Panc1 (cell line): ENCODE data around the gene DMBT1. TPM values are rescaled to one million over a fixed set of nuclear protein-coding genes. Genes with fewer than 3 reads are reported as not detected.

Experiments used
- ATAC-seq: fragments of 200-7000 bp; cut with Tn5 transposase; 2 replicates; pipeline ENCODE4 v1.9.1; 2020; ENCODE audit warnings: mild to moderate bottlenecking, moderate library complexity
- BruUV-seq: library from RNA; stranded (reverse); fragments of 400-500 nt; replicated peaks from 2 replicates; lab custom pipeline; 2021; lab: Mats Ljungman, UMichigan
- CTCF ChIA-PET: fragments of 300-600 bp; sonication (Branson Sonifier 250); formaldehyde crosslinking; loops from one replicate; lab custom pipeline; 2022; ENCODE audit warnings: antibody characterized with exemption; lab: Charles Lee
- POLR2A ChIA-PET: fragments of 300-600 bp; sonication (Branson Sonifier 250); formaldehyde crosslinking; loops from one replicate; lab custom pipeline; 2022; ENCODE audit warnings: antibody characterized with exemption; lab: Charles Lee
- DNase-seq: peaks from one replicate; pipeline ENCODE4 v3.0.0-alpha.2; 2010; ENCODE audit warnings: low read depth, low spot score
- H3K27ac ChIP-seq: 2 replicates; pipeline ENCODE4 v1.5.1; 2011; ENCODE audit warnings: mild to moderate bottlenecking, low read length, inconsistent platforms
- H3K27me3 ChIP-seq: fragments of 200-500 bp; sonication (Bioruptor generic); 2 replicates; pipeline ENCODE4 v1.6.0; 2014; ENCODE audit warnings: low read length, inconsistent platforms; ENCODE audit not compliant: control insufficient read depth, insufficient read depth
- H3K36me3 ChIP-seq: fragments of 200-500 bp; sonication (Bioruptor generic); 2 replicates; pipeline ENCODE4 v1.5.1; 2014; ENCODE audit warnings: inconsistent platforms, mild to moderate bottlenecking, low read length, moderate library complexity; ENCODE audit not compliant: control insufficient read depth, insufficient read depth
- H3K4me1 ChIP-seq: 2 replicates; pipeline ENCODE4 v1.5.1; 2011; ENCODE audit warnings: inconsistent platforms, mild to moderate bottlenecking, low read length, moderate library complexity; ENCODE audit not compliant: control insufficient read depth, insufficient read depth
- H3K4me3 ChIP-seq, 2 experiments: 2 replicates each; pipeline ENCODE4 v1.5.1; 2011 to 2012; ENCODE audit warnings: low read depth in 2 of 2, low read length in 2 of 2, mild to moderate bottlenecking in 2 of 2, inconsistent platforms in 1 of 2, moderate library complexity in 1 of 2
- H3K9me3 ChIP-seq: fragments of 200-500 bp; sonication (Bioruptor generic); 2 replicates; pipeline ENCODE4 v1.5.1; 2014; ENCODE audit warnings: low read depth, mild to moderate bottlenecking, inconsistent platforms, low read length, moderate library complexity; ENCODE audit not compliant: control insufficient read depth, insufficient read depth
- POLR2AphosphoS5 ChIP-seq: IDR thresholded peaks from 2 replicates; pipeline ENCODE4 v1.6.1; 2012; ENCODE audit warnings: mild to moderate bottlenecking, low read depth, low read length, moderate library complexity
- SIN3A ChIP-seq: IDR thresholded peaks from 2 replicates; pipeline ENCODE4 v1.6.1; 2012; ENCODE audit warnings: low read depth, mild to moderate bottlenecking, low read length, moderate library complexity, borderline replicate concordance; ENCODE audit not compliant: insufficient read depth
- TCF7L2 ChIP-seq: IDR thresholded peaks from 2 replicates; pipeline ENCODE4 v1.6.1; 2011; ENCODE audit warnings: mild to moderate bottlenecking, low read depth, low read length, inconsistent platforms
- in situ Hi-C: cut with HindIII; loops from 2 replicates; pipeline ENCODE4 v1.10.0; 2016; ENCODE audit warnings: low sequenced_read_pairs, low pct_unique_long_range_greater_than_20kb
- intact Hi-C: fragments of 100-400 bp; cut with micrococcal nuclease; formaldehyde crosslinking; loops from one replicate; pipeline ENCODE4 v1.10.0; 2022; ENCODE audit not compliant: unreplicated experiment
- total RNA-seq: library from RNA; stranded (reverse); gene quantifications from one replicate; pipeline ENCODE4 v1.2.1, GENCODE V29; 2021; ENCODE audit not compliant: unreplicated experiment
- TF ChIP-seq, protein P1 (sequence below), 2 experiments: IDR thresholded peaks; 2 replicates each; pipeline ENCODE4 v1.6.1; 2011 to 2012; ENCODE audit warnings: low read depth in 2 of 2, control low read depth in 1 of 2, low read length in 1 of 2, mild to moderate bottlenecking in 1 of 2, moderate library complexity in 1 of 2; ENCODE audit not compliant: insufficient read depth in 1 of 2
- TF ChIP-seq, protein P2 (sequence below): fragments of 450-650 bp; IDR thresholded peaks from 2 replicates; pipeline ENCODE4 v1.5.1; 2017; ENCODE audit warnings: mild to moderate bottlenecking

Gene DMBT1
- total RNA-seq, 1 experiment from 2014 or later, result 0.05 TPM

DNA sequence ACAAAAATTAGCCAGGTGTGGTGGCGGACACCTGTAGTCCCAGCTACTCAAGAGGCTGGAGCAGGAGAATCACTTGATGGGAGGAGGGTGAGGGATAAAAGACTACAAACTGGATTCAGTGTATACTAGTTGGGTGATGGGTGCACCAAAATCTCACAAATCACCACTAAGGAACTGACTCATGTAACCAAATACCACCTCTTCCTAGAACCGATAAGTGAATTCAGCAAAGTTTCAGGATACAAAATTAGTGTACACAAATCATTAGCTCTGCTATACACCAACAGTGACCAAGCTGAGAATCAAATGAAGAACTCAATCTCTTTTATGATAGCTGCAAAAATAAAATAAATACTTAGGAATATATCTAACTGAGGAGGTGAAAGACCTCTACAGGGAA lies 23.0 kb upstream of the DMBT1 start:
- Histone ChIP-seq H3K4me3 (no peak overlapping the region), H3K27me3 (peaks cover 17% of the 10 kb centered on the region), H3K27ac (no peak overlapping the region), H3K9me3 (no peaks in the 10 kb centered on the region), H3K36me3 (no peaks in the 10 kb centered on the region), H3K4me1 (no peaks in the 10 kb centered on the region)
- BruUV-seq, result no TSS peak
- ChIA-PET POLR2A (no interaction called here), CTCF (no interaction called here)
- in situ Hi-C loops, result no loop called here
- ATAC-seq, result no peak
- no peak for DNase-seq
- TF ChIP-seq TCF7L2 (no peak), POLR2AphosphoS5 (no peak), SIN3A (no peak)
- TF ChIP-seq, protein P1, sequence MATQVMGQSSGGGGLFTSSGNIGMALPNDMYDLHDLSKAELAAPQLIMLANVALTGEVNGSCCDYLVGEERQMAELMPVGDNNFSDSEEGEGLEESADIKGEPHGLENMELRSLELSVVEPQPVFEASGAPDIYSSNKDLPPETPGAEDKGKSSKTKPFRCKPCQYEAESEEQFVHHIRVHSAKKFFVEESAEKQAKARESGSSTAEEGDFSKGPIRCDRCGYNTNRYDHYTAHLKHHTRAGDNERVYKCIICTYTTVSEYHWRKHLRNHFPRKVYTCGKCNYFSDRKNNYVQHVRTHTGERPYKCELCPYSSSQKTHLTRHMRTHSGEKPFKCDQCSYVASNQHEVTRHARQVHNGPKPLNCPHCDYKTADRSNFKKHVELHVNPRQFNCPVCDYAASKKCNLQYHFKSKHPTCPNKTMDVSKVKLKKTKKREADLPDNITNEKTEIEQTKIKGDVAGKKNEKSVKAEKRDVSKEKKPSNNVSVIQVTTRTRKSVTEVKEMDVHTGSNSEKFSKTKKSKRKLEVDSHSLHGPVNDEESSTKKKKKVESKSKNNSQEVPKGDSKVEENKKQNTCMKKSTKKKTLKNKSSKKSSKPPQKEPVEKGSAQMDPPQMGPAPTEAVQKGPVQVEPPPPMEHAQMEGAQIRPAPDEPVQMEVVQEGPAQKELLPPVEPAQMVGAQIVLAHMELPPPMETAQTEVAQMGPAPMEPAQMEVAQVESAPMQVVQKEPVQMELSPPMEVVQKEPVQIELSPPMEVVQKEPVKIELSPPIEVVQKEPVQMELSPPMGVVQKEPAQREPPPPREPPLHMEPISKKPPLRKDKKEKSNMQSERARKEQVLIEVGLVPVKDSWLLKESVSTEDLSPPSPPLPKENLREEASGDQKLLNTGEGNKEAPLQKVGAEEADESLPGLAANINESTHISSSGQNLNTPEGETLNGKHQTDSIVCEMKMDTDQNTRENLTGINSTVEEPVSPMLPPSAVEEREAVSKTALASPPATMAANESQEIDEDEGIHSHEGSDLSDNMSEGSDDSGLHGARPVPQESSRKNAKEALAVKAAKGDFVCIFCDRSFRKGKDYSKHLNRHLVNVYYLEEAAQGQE (IDR thresholded peaks at IDR 0.05; ENCODE audit: insufficient read depth in 1 of 2, low read depth in 2 of 2, low read length in 1 of 2), result no peak
- TF ChIP-seq, protein P2, sequence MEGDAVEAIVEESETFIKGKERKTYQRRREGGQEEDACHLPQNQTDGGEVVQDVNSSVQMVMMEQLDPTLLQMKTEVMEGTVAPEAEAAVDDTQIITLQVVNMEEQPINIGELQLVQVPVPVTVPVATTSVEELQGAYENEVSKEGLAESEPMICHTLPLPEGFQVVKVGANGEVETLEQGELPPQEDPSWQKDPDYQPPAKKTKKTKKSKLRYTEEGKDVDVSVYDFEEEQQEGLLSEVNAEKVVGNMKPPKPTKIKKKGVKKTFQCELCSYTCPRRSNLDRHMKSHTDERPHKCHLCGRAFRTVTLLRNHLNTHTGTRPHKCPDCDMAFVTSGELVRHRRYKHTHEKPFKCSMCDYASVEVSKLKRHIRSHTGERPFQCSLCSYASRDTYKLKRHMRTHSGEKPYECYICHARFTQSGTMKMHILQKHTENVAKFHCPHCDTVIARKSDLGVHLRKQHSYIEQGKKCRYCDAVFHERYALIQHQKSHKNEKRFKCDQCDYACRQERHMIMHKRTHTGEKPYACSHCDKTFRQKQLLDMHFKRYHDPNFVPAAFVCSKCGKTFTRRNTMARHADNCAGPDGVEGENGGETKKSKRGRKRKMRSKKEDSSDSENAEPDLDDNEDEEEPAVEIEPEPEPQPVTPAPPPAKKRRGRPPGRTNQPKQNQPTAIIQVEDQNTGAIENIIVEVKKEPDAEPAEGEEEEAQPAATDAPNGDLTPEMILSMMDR, result no peak
- intact Hi-C loops, result no loop called here

DNA sequence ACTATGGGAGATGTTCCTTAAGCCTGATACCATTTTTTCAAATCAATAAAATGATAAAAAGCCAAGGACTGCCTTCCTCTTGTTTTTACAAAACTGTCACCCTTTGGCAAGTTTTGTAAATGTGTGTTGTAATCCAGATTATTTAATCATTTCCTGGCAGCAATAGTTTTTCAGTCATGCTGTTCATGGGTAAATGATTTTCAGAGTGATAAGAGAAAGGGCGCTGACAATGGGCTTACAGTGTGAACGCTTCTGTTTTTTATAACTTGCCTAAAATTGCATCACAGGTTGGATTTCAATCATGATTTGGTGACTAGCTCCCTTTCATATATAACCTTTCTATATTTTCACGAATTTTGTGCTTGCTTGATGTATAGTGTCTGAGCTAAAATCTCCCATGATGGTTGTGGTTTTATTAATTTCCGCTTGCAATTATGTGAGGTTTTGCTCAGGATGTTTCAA lies 19.0 kb upstream of the DMBT1 start:
- DNase-seq (no peak), ATAC-seq (no peak)
- H3K27me3 ChIP-seq, result peaks cover 9% of the 10 kb centered on the region
- in situ Hi-C loops (no loop called here), intact Hi-C loops (no loop called here)
- H3K9me3 ChIP-seq, result no peaks in the 10 kb centered on the region
- no peaks in the 10 kb centered on the region for H3K4me1 ChIP-seq
- BruUV-seq, result no TSS peak
- POLR2A ChIA-PET, result interaction anchor here (0.8 kb wide), 1 partner anchor 24 kb away, joined by 7 read pairs; no protein-coding TSS in a partner anchor
- H3K36me3 ChIP-seq, result no peaks in the 10 kb centered on the region
- H3K4me3 ChIP-seq, result no peak overlapping the region
- CTCF ChIA-PET, result no interaction called here
- no peak overlapping the region for H3K27ac ChIP-seq
- TF ChIP-seq, protein P2, result no peak
- TF ChIP-seq TCF7L2, result no peak
- TF ChIP-seq, protein P1 (IDR thresholded peaks at IDR 0.05; ENCODE audit: insufficient read depth in 1 of 2, low read depth in 2 of 2, low read length in 1 of 2), result no peak
- no peak for TF ChIP-seq SIN3A
- TF ChIP-seq POLR2AphosphoS5, result no peak
